ENCODE data around the gene SPATA24.

The SPATA24 gene

DNA sequence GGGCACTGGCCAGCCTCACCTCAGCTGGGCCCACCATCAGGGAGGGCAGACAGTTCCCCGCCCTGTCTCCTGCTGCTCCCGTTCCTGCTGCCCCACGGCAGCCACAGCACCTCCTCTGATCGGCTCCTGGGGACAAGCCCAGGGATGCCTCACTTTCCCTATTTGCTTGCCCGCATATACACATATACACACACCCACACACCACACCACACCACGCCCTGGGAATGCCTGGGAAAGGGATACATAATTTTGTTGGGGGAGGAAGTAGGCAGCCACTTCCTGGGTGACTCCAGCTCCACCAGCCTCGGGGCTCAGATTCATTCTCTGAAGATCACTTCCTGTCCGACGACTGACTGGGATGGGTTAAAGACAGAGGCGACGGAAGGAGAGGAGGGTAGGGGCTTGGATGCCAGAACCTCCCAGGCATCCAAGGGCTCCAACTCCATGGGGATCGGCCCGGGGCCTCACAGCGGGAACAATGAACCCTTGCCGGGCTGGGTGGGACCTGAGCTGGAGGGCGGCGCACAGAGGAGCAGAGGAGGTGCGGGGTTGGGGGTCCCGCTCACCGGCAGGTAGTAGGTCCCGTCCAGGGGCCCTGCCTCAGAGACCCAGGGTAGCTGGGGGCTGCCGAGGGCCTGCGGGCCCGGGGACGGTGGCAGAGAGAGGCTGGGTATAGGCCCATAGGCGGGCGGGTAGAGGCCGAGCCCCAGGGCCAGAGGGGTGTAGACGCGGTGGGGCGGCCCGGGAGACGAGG lies 12.1 kb downstream of the SPATA24 start:
- TF ChIP-seq, protein P1, sequence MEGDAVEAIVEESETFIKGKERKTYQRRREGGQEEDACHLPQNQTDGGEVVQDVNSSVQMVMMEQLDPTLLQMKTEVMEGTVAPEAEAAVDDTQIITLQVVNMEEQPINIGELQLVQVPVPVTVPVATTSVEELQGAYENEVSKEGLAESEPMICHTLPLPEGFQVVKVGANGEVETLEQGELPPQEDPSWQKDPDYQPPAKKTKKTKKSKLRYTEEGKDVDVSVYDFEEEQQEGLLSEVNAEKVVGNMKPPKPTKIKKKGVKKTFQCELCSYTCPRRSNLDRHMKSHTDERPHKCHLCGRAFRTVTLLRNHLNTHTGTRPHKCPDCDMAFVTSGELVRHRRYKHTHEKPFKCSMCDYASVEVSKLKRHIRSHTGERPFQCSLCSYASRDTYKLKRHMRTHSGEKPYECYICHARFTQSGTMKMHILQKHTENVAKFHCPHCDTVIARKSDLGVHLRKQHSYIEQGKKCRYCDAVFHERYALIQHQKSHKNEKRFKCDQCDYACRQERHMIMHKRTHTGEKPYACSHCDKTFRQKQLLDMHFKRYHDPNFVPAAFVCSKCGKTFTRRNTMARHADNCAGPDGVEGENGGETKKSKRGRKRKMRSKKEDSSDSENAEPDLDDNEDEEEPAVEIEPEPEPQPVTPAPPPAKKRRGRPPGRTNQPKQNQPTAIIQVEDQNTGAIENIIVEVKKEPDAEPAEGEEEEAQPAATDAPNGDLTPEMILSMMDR (IDR thresholded peaks at IDR 0.05; ENCODE audit: low read depth, low read length), result no peak
- no peaks in the 10 kb centered on the region for H3K36me3 ChIP-seq

DNA sequence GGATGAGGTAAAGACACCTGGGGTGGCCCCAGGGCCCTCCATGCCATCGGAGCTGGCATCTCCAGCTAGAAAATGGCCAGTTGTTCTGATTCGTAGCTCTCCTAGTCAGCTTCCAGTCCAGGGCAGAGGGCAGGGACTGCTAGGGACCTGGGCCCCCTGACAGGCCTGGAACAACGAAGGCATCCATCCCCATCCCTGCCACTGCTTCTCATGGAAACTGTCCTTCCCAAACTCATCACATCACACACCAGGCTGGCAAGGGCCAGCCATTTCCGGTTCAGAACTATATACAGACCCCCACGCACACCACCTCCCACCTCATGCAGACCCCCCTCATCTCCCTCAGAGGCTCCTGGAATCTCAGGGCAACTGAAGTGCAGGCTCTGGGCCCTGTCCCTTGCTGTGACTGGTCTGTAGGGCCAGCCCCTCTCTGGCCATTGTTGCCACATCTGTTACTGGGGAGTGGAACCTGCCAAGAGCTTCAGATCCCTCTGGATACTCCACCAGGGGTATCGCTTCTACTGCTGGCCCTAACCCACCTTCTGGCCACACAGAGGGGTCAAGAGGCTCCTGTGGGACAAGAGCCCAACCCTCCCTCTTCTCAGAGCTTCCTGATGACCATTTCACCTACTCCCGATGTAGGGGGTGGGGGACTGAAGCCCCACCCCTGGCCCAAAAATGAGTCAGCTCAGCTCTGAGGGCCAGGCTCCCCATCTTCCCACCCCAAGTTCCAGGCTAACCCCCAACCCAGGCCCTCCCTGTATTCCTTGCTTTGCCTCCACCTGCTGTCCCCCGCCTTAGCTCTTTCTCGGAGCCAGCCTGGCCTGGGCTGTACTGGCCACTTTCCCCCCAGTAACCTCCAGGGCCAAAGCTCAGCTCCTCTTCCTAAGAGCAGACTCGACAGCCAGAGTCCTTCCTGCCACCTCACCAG lies 13.0 kb downstream of the SPATA24 start:
- peaks cover 5% of the 10 kb centered on the region for H3K9me3 ChIP-seq (ENCODE audit: severe bottlenecking)
- H3K27me3 ChIP-seq (ENCODE audit: insufficient read depth, low read depth, severe bottlenecking), result no peaks in the 10 kb centered on the region
- TF ChIP-seq, protein P1 (IDR thresholded peaks at IDR 0.05; ENCODE audit: low read depth, low read length), result no peak
- no peak for DNase-seq
- no peak overlapping the region for H3K4me3 ChIP-seq (ENCODE audit: low read depth, low read length)
- no peak overlapping the region for H3K27ac ChIP-seq
- H3K36me3 ChIP-seq, result no peaks in the 10 kb centered on the region

More for the DNA sequence above, 12.1 kb downstream of the SPATA24 start:
- H3K27ac ChIP-seq, result no peak overlapping the region
- no peak overlapping the region for H3K4me3 ChIP-seq (ENCODE audit: low read depth, low read length)
- H3K27me3 ChIP-seq (ENCODE audit: insufficient read depth, low read depth, severe bottlenecking), result no peaks in the 10 kb centered on the region
- DNase-seq, result no peak
- peaks cover 5% of the 10 kb centered on the region for H3K9me3 ChIP-seq (ENCODE audit: severe bottlenecking)

DNA sequence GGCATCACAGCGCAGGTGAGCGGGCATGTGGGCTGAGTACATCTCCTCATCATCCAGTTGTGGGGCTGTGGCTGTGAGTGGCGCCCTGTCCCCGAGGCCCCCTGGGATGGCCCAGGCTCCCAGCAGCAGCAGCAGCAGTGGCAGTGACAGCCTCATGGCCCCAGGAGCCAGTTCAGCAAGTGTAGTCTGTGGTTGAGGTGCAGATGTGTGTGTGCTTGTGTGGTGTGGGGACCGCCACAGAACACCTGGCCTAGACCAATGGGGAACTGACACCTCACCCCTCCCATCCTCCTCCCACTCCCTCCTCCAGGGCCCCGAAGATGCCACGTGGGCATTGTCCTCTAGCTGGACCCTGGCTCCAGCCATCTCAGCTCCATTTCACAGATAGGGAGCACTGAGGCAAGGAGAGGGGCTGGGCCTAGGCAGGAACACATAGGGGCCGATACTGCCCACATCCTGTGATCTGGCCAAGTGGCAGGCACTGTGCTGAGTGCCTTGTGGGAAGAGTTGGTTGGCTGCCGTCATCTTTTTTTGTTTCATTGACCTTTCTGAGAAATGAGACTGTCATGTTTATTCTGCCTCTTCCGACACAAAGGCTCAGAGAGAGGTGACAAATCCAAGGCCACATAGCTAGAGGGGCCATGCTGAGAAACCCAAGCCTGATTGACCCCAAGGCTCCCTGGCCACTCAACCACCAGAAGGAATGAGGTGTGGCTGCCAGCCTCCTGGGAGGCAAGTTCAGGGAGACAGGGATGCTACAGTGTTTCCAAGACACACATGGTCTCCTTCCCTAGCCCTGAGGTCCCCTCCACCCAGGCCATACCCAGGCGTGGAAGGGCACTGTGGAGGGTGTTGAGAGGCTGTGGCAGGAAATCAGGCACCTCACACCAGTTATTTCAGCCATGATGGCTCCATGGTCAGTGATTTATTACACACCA lies 13.9 kb downstream of the SPATA24 start, which contains the start of gene MZB1:
TSS of gene MZB1 (minus strand) at position 213 of the 938 bp plus-strand sequence. CDS start at position 156, 57 bp downstream.
- TF ChIP-seq, protein P1 (IDR thresholded peaks at IDR 0.05; ENCODE audit: low read depth, low read length), result no peak
- no peaks in the 10 kb centered on the region for H3K36me3 ChIP-seq
- no peaks in the 10 kb centered on the region for H3K27me3 ChIP-seq (ENCODE audit: insufficient read depth, low read depth, severe bottlenecking)
- H3K4me3 ChIP-seq (ENCODE audit: low read depth, low read length), result no peak within 1 kb of the TSS
- peaks cover 5% of the 10 kb centered on the region for H3K9me3 ChIP-seq (ENCODE audit: severe bottlenecking)
- DNase-seq, result no peak
- no peak within 1 kb of the TSS for H3K27ac ChIP-seq

- TF ChIP-seq, protein P1 (IDR thresholded peaks at IDR 0.05; ENCODE audit: low read depth, low read length), result no peak
- H3K36me3 ChIP-seq, result no peaks in the 10 kb centered on the region
- no peak overlapping the region for H3K27ac ChIP-seq
- peaks cover 5% of the 10 kb centered on the region for H3K9me3 ChIP-seq (ENCODE audit: severe bottlenecking)
- H3K4me3 ChIP-seq (ENCODE audit: low read depth, low read length), result no peak overlapping the region
- DNase-seq, result no peak
- no peaks in the 10 kb centered on the region for H3K27me3 ChIP-seq (ENCODE audit: insufficient read depth, low read depth, severe bottlenecking)
These were observed 15.6 kb downstream of the SPATA24 start for GRCh38 chr5:139388198-139388821.
